SK-N-SH (cell line): ENCODE measurements around the gene MKX. TPM values are rescaled to one million over a fixed set of nuclear protein-coding genes. Genes with fewer than 3 reads are reported as not detected.

Source experiments
- CTCF ChIA-PET: fragments of 300-600, 350-600 bp; formaldehyde crosslinking; extraction: SDS; loops from one replicate; lab custom pipeline; 2021; lab: Yijun Ruan, JAX
- POLR2A ChIA-PET: fragments of 350-600 bp; sonication (Branson Sonifier 250); formaldehyde crosslinking; extraction: SDS; loops from one replicate; lab custom pipeline; 2020; ENCODE audit warnings: antibody characterized with exemption, inconsistent platforms; lab: Yijun Ruan, JAX
- DNase-seq: peaks from one replicate; pipeline ENCODE4 v3.0.0; 2012
- H2AFZ ChIP-seq: fragments of 200-600 bp; sonication (generic); 2 replicates; pipeline ENCODE4 v1.8.1; 2016; ENCODE audit warnings: antibody characterized with exemption, mild to moderate bottlenecking, low read depth
- H3F3A ChIP-seq: fragments of 200-600 bp; sonication (generic); replicated peaks from 2 replicates; pipeline ENCODE3; 2016; ENCODE audit warnings: antibody characterized with exemption, mild to moderate bottlenecking; ENCODE audit not compliant: insufficient read depth
- H3K27ac ChIP-seq, 2 experiments: fragments of 200-500 bp in 1 of 2; fragments of 200-600 bp in 1 of 2; sonication (Bioruptor generic) in 1 of 2; sonication (generic), shearing (Covaris generic) in 1 of 2; 2 replicates each; pipeline versions ENCODE4 v1.5.1 to v1.6.1; 2014 to 2016; ENCODE audit warnings: low read depth in 2 of 2, inconsistent platforms in 1 of 2, low read length in 1 of 2, mild to moderate bottlenecking in 1 of 2, mixed read lengths in 1 of 2
- H3K27me3 ChIP-seq: fragments of 200-600 bp; sonication (generic), shearing (Covaris generic); 2 replicates; pipeline ENCODE4 v1.6.1; 2016; ENCODE audit warnings: mixed run types; ENCODE audit not compliant: insufficient read depth
- H3K36me3 ChIP-seq, 2 experiments: fragments of 200-500 bp in 1 of 2; fragments of 200-600 bp in 1 of 2; sonication (Bioruptor generic) in 1 of 2; sonication (generic) in 1 of 2; replicated peaks in 1 of 2; 2 replicates each; pipeline versions ENCODE3 to v1.5.1; 2014 to 2016; ENCODE audit warnings: low read length in 1 of 2, mild to moderate bottlenecking in 1 of 2; ENCODE audit not compliant: insufficient read depth in 2 of 2, control insufficient read depth in 1 of 2
- H3K4me1 ChIP-seq, 2 experiments: fragments of 200-500 bp in 1 of 2; fragments of 200-600 bp in 1 of 2; sonication (Bioruptor generic) in 1 of 2; sonication (generic), shearing (Covaris generic) in 1 of 2; 2 replicates each; pipeline versions ENCODE4 v1.5.1 to v1.6.1; 2014 to 2016; ENCODE audit warnings: low read depth in 1 of 2, low read length in 1 of 2, mixed run types in 1 of 2; ENCODE audit not compliant: insufficient read depth in 2 of 2, control insufficient read depth in 1 of 2
- H3K4me2 ChIP-seq: fragments of 200-600 bp; sonication (generic), shearing (Covaris generic); 2 replicates; pipeline ENCODE4 v1.6.1; 2017; ENCODE audit warnings: mixed run types
- H3K4me3 ChIP-seq, 2 experiments: fragments of 200-500 bp in 1 of 2; fragments of 200-600 bp in 1 of 2; sonication (Bioruptor generic) in 1 of 2; sonication (generic), shearing (Covaris generic) in 1 of 2; 2 replicates each; pipeline versions ENCODE4 v1.5.1 to v1.8.1; 2014 to 2016; ENCODE audit warnings: low read depth in 2 of 2, inconsistent platforms in 1 of 2, low read length in 1 of 2, mild to moderate bottlenecking in 1 of 2, mixed read lengths in 1 of 2, moderate library complexity in 1 of 2
- H3K79me2 ChIP-seq: fragments of 200-600 bp; sonication (generic); 2 replicates; pipeline ENCODE4 v1.8.1; 2017; ENCODE audit warnings: mild to moderate bottlenecking; ENCODE audit not compliant: insufficient read depth
- H3K9ac ChIP-seq: fragments of 200-600 bp; sonication (generic); 2 replicates; pipeline ENCODE4 v1.6.1; 2017; ENCODE audit warnings: mixed run types
- H3K9me2 ChIP-seq: fragments of 200-600 bp; sonication (generic); 2 replicates; pipeline ENCODE4 v1.6.1; 2017; ENCODE audit warnings: mixed run types
- H3K9me3 ChIP-seq: fragments of 200-600 bp; sonication (generic); 2 replicates; pipeline ENCODE4 v1.6.1; 2017; ENCODE audit warnings: mixed run types, mild to moderate bottlenecking, moderate library complexity
- H4K20me1 ChIP-seq: fragments of 200-600 bp; sonication (generic); 2 replicates; pipeline ENCODE4 v1.6.1; 2017; ENCODE audit warnings: mild to moderate bottlenecking, mixed run types; ENCODE audit not compliant: insufficient read depth
- CHD2 ChIP-seq: fragments of 150-350 bp; IDR thresholded peaks from 2 replicates; pipeline ENCODE4 v1.6.1; 2018; ENCODE audit warnings: low read length; ENCODE audit not compliant: partially characterized antibody
- ELF1 ChIP-seq: IDR thresholded peaks from 2 replicates; pipeline ENCODE4 v1.4.0; 2012
- EZH2phosphoT487 ChIP-seq: fragments of 200-600 bp; sonication (generic); IDR thresholded peaks from 2 replicates; pipeline ENCODE4 v1.6.1; 2017; ENCODE audit warnings: low read depth, mixed run types, mild to moderate bottlenecking, antibody characterized with exemption, moderate library complexity, borderline replicate concordance
- FOSL2 ChIP-seq: IDR thresholded peaks from 2 replicates; pipeline ENCODE4 v1.4.0; 2012; ENCODE audit warnings: low read depth, mild to moderate bottlenecking, moderate library complexity, borderline replicate concordance
- FOXJ3 ChIP-seq: sonication (generic); formaldehyde crosslinking; IDR thresholded peaks from 2 replicates; pipeline ENCODE4 v1.5.1; 2020; ENCODE audit warnings: mild to moderate bottlenecking, missing genetic modification reagents
- GABPA ChIP-seq: IDR thresholded peaks from 2 replicates; pipeline ENCODE4 v1.4.0; 2012; ENCODE audit warnings: low read depth, mild to moderate bottlenecking
- IRF3 ChIP-seq: fragments of 150-350 bp; IDR thresholded peaks from 2 replicates; pipeline ENCODE4 v1.6.1; 2016; ENCODE audit warnings: mild to moderate bottlenecking, low read depth, low read length
- MEF2A ChIP-seq: IDR thresholded peaks from 2 replicates; pipeline ENCODE4 v1.4.0; 2012; ENCODE audit warnings: low read depth, borderline replicate concordance
- MXI1 ChIP-seq: IDR thresholded peaks from 2 replicates; pipeline ENCODE4 v1.6.1; 2012; ENCODE audit warnings: mild to moderate bottlenecking, low read depth, low read length, improper control_type of control experiment
- POLR2AphosphoS5 ChIP-seq: IDR thresholded peaks from 2 replicates; pipeline ENCODE4 v1.6.1; 2012; ENCODE audit warnings: low read depth, low read length
- RAD21 ChIP-seq: IDR thresholded peaks from 2 replicates; pipeline ENCODE4 v1.6.1; 2012; ENCODE audit warnings: mild to moderate bottlenecking, low read length
- RCOR1 ChIP-seq: fragments of 150-350 bp; IDR thresholded peaks from 2 replicates; pipeline ENCODE4 v1.6.1; 2017; ENCODE audit warnings: antibody characterized with exemption, low read length
- RXRA ChIP-seq: IDR thresholded peaks from 2 replicates; pipeline ENCODE4 v1.4.0; 2012; ENCODE audit warnings: low read depth, mild to moderate bottlenecking, borderline replicate concordance
- SIN3A ChIP-seq: IDR thresholded peaks from 2 replicates; pipeline ENCODE4 v1.6.1; 2012; ENCODE audit warnings: low read depth, mild to moderate bottlenecking, low read length, moderate library complexity, borderline replicate concordance
- SMC3 ChIP-seq: IDR thresholded peaks from 2 replicates; pipeline ENCODE4 v1.6.1; 2012; ENCODE audit warnings: low read depth, low read length, improper control_type of control experiment
- TAF1 ChIP-seq: IDR thresholded peaks from 2 replicates; pipeline ENCODE4 v1.6.1; 2012; ENCODE audit warnings: low read depth, mild to moderate bottlenecking, low read length, moderate library complexity, borderline replicate concordance
- TEAD4 ChIP-seq: IDR thresholded peaks from 2 replicates; pipeline ENCODE4 v1.4.0; 2012; ENCODE audit warnings: mild to moderate bottlenecking, borderline replicate concordance; ENCODE audit not compliant: insufficient read depth
- USF2 ChIP-seq: fragments of 150-350 bp; IDR thresholded peaks from 2 replicates; pipeline ENCODE4 v1.6.1; 2017; ENCODE audit warnings: antibody characterized with exemption, low read length, low read depth, borderline replicate concordance
- YY1 ChIP-seq: IDR thresholded peaks from 2 replicates; pipeline ENCODE4 v1.4.0; 2012; ENCODE audit warnings: low read depth, mild to moderate bottlenecking
- ZBTB33 ChIP-seq: IDR thresholded peaks from 2 replicates; pipeline ENCODE4 v1.4.0; 2012; ENCODE audit warnings: low read depth, borderline replicate concordance
- WGBS: methylation state at CpG from one replicate; pipeline ENCODE4 v1.1.6; 2017; ENCODE audit warnings: low lambda C conversion rate; 5-methylcytosine and 5-hydroxymethylcytosine counted together
- polyA plus RNA-seq, 3 experiments: library from polyadenylated mRNA; depleted of rRNA; stranded (reverse); fragments of >200 nt; gene quantifications; 2 replicates each; pipeline ENCODE4 v1.2.3, GENCODE V29; 2012

MKX gene
- polyA plus RNA-seq, 1 of the 3 experiments (the other 2 are of a cell fraction), result not detected

- Histone ChIP-seq H3K9me2 (no peaks in the 10 kb centered on the region), H3K36me3 (no peaks in the 10 kb centered on the region), H3K4me3 (no peak overlapping the region), H3K9ac (no peak overlapping the region), H3K4me2 (no peak overlapping the region), H3F3A (no peaks in the 10 kb centered on the region), H4K20me1 (no peaks in the 10 kb centered on the region), H3K27ac (no peak overlapping the region), H3K4me1 (no peaks in the 10 kb centered on the region), H3K9me3 (0 out of 2 replicates have a peak, but pooled peaks cover 3% of the 10 kb centered on the region), H2AFZ (no peak overlapping the region), H3K79me2 (no peaks in the 10 kb centered on the region), H3K27me3 (no peaks in the 10 kb centered on the region)
- TF ChIP-seq SMC3 (no peak), TAF1 (no peak), RXRA (no peak), ELF1 (no peak), GABPA (no peak), IRF3 (no peak), RCOR1 (no peak), TEAD4 (no peak), USF2 (no peak), FOXJ3 (CRISPR knock-in tag) (no peak), SIN3A (no peak), CHD2 (no peak), FOSL2 (no peak)
- no peak for DNase-seq
- ChIA-PET POLR2A (no interaction called here), CTCF (no interaction called here)
- WGBS, result 0% methylated on average over 2 of the region's 2 CpGs
Observed at GRCh38 chr10:27637601-27638000, 108.0 kb downstream of the MKX start.

GRCh38 chr10:27636816-27637215 lies 108.8 kb downstream of the MKX start:
- no peaks in the 10 kb centered on the region for H3F3A ChIP-seq
- DNase-seq, result no peak
- H4K20me1 ChIP-seq, result no peaks in the 10 kb centered on the region
- H3K9me3 ChIP-seq, result 0 out of 2 replicates have a peak, but pooled peaks cover under 1% of the 10 kb centered on the region
- no peaks in the 10 kb centered on the region for H3K27me3 ChIP-seq
- no peaks in the 10 kb centered on the region for H3K36me3 ChIP-seq
- CTCF ChIA-PET, result no interaction called here
- no peaks in the 10 kb centered on the region for H3K9me2 ChIP-seq
- no peak overlapping the region for H3K4me3 ChIP-seq
- H3K4me1 ChIP-seq, result no peaks in the 10 kb centered on the region
- H3K9ac ChIP-seq, result no peak overlapping the region
- POLR2A ChIA-PET, result no interaction called here
- no peak overlapping the region for H3K27ac ChIP-seq
- H3K79me2 ChIP-seq, result no peaks in the 10 kb centered on the region
- no peak for TF ChIP-seq SMC3
- TF ChIP-seq MXI1, result no peak
- TF ChIP-seq FOSL2, result no peak
- no peak for TF ChIP-seq RXRA
- no peak for TF ChIP-seq GABPA
- TF ChIP-seq YY1, result no peak
- TF ChIP-seq MEF2A, result no peak
- TF ChIP-seq ZBTB33, result no peak
- TF ChIP-seq USF2, result no peak
- no peak for TF ChIP-seq EZH2phosphoT487
- TF ChIP-seq SIN3A, result no peak
- no peak for TF ChIP-seq IRF3
- TF ChIP-seq POLR2AphosphoS5, result no peak
- no peak for TF ChIP-seq RAD21
- WGBS, result 9% methylated on average over 1 of the region's 1 CpG
- H2AFZ ChIP-seq, result no peak overlapping the region
- no peak overlapping the region for H3K4me2 ChIP-seq
